ENCODE results near the gene LTB. TPM values are rescaled to one million over a fixed set of nuclear protein-coding genes. Genes with fewer than 3 reads are reported as not detected.

LTB gene
- total RNA-seq, 2 donors from 2014 or later: 110 to 153 TPM

- Mint-ChIP-seq H3K27me3 (no peaks in the 10 kb centered on the region), H3K36me3 (peaks cover 18% of the 10 kb centered on the region), H3K4me3 (no peak overlapping the region), H3K27ac (no peak overlapping the region), H3K9me3 (no peaks in the 10 kb centered on the region), H3K4me1 (ENCODE audit: low read depth in 2 of 2) (peaks cover 39 to 48% of the 10 kb centered on the region in 2 donors)
- DNase-seq (ENCODE audit: low spot score) (no peak), ATAC-seq (no peak)
These were observed 37.5 kb downstream of the LTB start for GRCh38 chr6:31544676-31545075.

- ATAC-seq (no peak), DNase-seq (ENCODE audit: low spot score) (no peak)
- Mint-ChIP-seq H3K4me1 (ENCODE audit: low read depth in 2 of 2) (peaks cover 49 to 57% of the 10 kb centered on the region in 2 donors), H3K27ac (peak overlapping the region in 1 of 2 donors; percentile 87), H3K36me3 (peaks cover 29% of the 10 kb centered on the region), H3K27me3 (no peaks in the 10 kb centered on the region), H3K9me3 (no peaks in the 10 kb centered on the region), H3K4me3 (no peak overlapping the region)
These were observed 38.6 kb downstream of the LTB start for GRCh38 chr6:31543639-31544038.

GRCh38 chr6:31541658-31542521 lies 40.3 kb downstream of the LTB start, which contains the start of gene DDX39B:
Gene DDX39B, minus strand, starts transcription at chr6:31542003. Its CDS starts 1,471 bp downstream, at chr6:31540532.
- peak within 1 kb of the TSS; percentile 87 to 91 for H3K27ac Mint-ChIP-seq
- no peaks in the 10 kb centered on the region for H3K9me3 Mint-ChIP-seq
- H3K36me3 Mint-ChIP-seq: peaks cover 34% of the 10 kb centered on the region
- peaks cover 47 to 48% of the 10 kb centered on the region in 2 donors for H3K4me1 Mint-ChIP-seq (ENCODE audit: low read depth in 2 of 2)
- DNase-seq (ENCODE audit: low spot score): peak; percentile 97
- peak; percentile 90 to 94 for ATAC-seq
- peak within 1 kb of the TSS; percentile 80 for H3K4me3 Mint-ChIP-seq
- H3K27me3 Mint-ChIP-seq: no peaks in the 10 kb centered on the region

- no peaks in the 10 kb centered on the region for H3K9me3 Mint-ChIP-seq
- H3K4me3 Mint-ChIP-seq: peak overlapping the region; percentile 80
- no peaks in the 10 kb centered on the region for H3K27me3 Mint-ChIP-seq
- H3K4me1 Mint-ChIP-seq (ENCODE audit: low read depth in 2 of 2): peaks cover 46% of the 10 kb centered on the region in 2 donors
- DNase-seq (ENCODE audit: low spot score): peak; percentile 71
- peak; percentile 38 to 44 for ATAC-seq
- H3K36me3 Mint-ChIP-seq: peaks cover 40% of the 10 kb centered on the region
- peak overlapping the region; percentile 87 to 91 for H3K27ac Mint-ChIP-seq
These were observed 41.1 kb downstream of the LTB start for GRCh38 chr6:31541059-31541657.

GRCh38 chr6:31540640-31541039 lies 41.6 kb downstream of the LTB start:
- Mint-ChIP-seq H3K27me3 (no peaks in the 10 kb centered on the region), H3K4me3 (peak overlapping the region; percentile 80), H3K36me3 (peaks cover 45% of the 10 kb centered on the region), H3K9me3 (no peaks in the 10 kb centered on the region), H3K27ac (peak overlapping the region; percentile 87 to 91), H3K4me1 (ENCODE audit: low read depth in 2 of 2) (peaks cover 46 to 47% of the 10 kb centered on the region in 2 donors)
- DNase-seq (ENCODE audit: low spot score) (no peak), ATAC-seq (no peak)

- ATAC-seq (no peak), DNase-seq (ENCODE audit: low spot score) (no peak)
- Mint-ChIP-seq H3K27ac (peak overlapping the region; percentile 87 to 91), H3K4me1 (ENCODE audit: low read depth in 2 of 2) (peaks cover 48 to 54% of the 10 kb centered on the region in 2 donors), H3K27me3 (no peaks in the 10 kb centered on the region), H3K36me3 (peaks cover 52% of the 10 kb centered on the region), H3K4me3 (peak overlapping the region; percentile 80), H3K9me3 (no peaks in the 10 kb centered on the region)
These were observed 43.3 kb downstream of the LTB start for GRCh38 chr6:31538805-31539400.

GRCh38 chr6:31535538-31536324 lies 46.5 kb downstream of the LTB start:
- peaks cover 58% of the 10 kb centered on the region for H3K36me3 Mint-ChIP-seq
- no peak for DNase-seq (ENCODE audit: low spot score)
- H3K27me3 Mint-ChIP-seq: no peaks in the 10 kb centered on the region
- H3K4me1 Mint-ChIP-seq (ENCODE audit: low read depth in 2 of 2): peaks cover 42 to 58% of the 10 kb centered on the region in 2 donors
- H3K4me3 Mint-ChIP-seq: no peak overlapping the region
- no peak overlapping the region for H3K27ac Mint-ChIP-seq
- H3K9me3 Mint-ChIP-seq: no peaks in the 10 kb centered on the region
- no peak for ATAC-seq

- H3K4me1 Mint-ChIP-seq (ENCODE audit: low read depth in 2 of 2): peaks cover 33 to 53% of the 10 kb centered on the region in 2 donors
- H3K36me3 Mint-ChIP-seq: peaks cover 55% of the 10 kb centered on the region
- ATAC-seq (no peak), DNase-seq (ENCODE audit: low spot score) (no peak)
- H3K9me3 Mint-ChIP-seq: no peaks in the 10 kb centered on the region
- H3K27me3 Mint-ChIP-seq: no peaks in the 10 kb centered on the region
- H3K27ac Mint-ChIP-seq: no peak overlapping the region
- no peak overlapping the region for H3K4me3 Mint-ChIP-seq
These were observed 47.6 kb downstream of the LTB start for GRCh38 chr6:31534521-31535040.

- Mint-ChIP-seq H3K27ac (no peak overlapping the region), H3K4me3 (no peak overlapping the region), H3K9me3 (no peaks in the 10 kb centered on the region), H3K27me3 (no peaks in the 10 kb centered on the region), H3K4me1 (ENCODE audit: low read depth in 2 of 2) (peaks cover 27 to 48% of the 10 kb centered on the region in 2 donors), H3K36me3 (peaks cover 49% of the 10 kb centered on the region)
- DNase-seq (ENCODE audit: low spot score) (no peak), ATAC-seq (no peak)
These were observed 48.2 kb downstream of the LTB start for GRCh38 chr6:31534011-31534410.

GRCh38 chr6:31533455-31533841 lies 48.8 kb downstream of the LTB start:
- H3K4me3 Mint-ChIP-seq: no peak overlapping the region
- DNase-seq (ENCODE audit: low spot score): no peak
- H3K9me3 Mint-ChIP-seq: no peaks in the 10 kb centered on the region
- peaks cover 45% of the 10 kb centered on the region for H3K36me3 Mint-ChIP-seq
- ATAC-seq: no peak
- H3K4me1 Mint-ChIP-seq (ENCODE audit: low read depth in 2 of 2): peaks cover 22 to 42% of the 10 kb centered on the region in 2 donors
- peak overlapping the region in 1 of 2 donors; percentile 39 for H3K27ac Mint-ChIP-seq
- H3K27me3 Mint-ChIP-seq: no peaks in the 10 kb centered on the region

- Mint-ChIP-seq H3K9me3 (no peaks in the 10 kb centered on the region), H3K27ac (peak overlapping the region; percentile 27 to 39), H3K4me1 (ENCODE audit: low read depth in 2 of 2) (peaks cover 19 to 39% of the 10 kb centered on the region in 2 donors), H3K27me3 (no peaks in the 10 kb centered on the region), H3K36me3 (peaks cover 44% of the 10 kb centered on the region), H3K4me3 (no peak overlapping the region)
- no peak for DNase-seq (ENCODE audit: low spot score)
- peak in 1 of 2 donors; percentile 37 for ATAC-seq
These were observed 49.4 kb downstream of the LTB start for GRCh38 chr6:31532644-31533454.

GRCh38 chr6:31531771-31532643 lies 50.2 kb downstream of the LTB start:
- no peak for DNase-seq (ENCODE audit: low spot score)
- no peaks in the 10 kb centered on the region for H3K27me3 Mint-ChIP-seq
- H3K36me3 Mint-ChIP-seq: peaks cover 44% of the 10 kb centered on the region
- H3K9me3 Mint-ChIP-seq: no peaks in the 10 kb centered on the region
- H3K4me3 Mint-ChIP-seq: no peak overlapping the region
- ATAC-seq: no peak
- H3K4me1 Mint-ChIP-seq (ENCODE audit: low read depth in 2 of 2): peaks cover 19 to 35% of the 10 kb centered on the region in 2 donors
- peak overlapping the region in 1 of 2 donors; percentile 27 for H3K27ac Mint-ChIP-seq
